Measurements from ENCODE around the gene KRT71. TPM values are rescaled to one million over a fixed set of nuclear protein-coding genes. Genes with fewer than 3 reads are reported as not detected.

Gene KRT71
- total RNA-seq, 4 donors from 2014 or later: not detected

DNA sequence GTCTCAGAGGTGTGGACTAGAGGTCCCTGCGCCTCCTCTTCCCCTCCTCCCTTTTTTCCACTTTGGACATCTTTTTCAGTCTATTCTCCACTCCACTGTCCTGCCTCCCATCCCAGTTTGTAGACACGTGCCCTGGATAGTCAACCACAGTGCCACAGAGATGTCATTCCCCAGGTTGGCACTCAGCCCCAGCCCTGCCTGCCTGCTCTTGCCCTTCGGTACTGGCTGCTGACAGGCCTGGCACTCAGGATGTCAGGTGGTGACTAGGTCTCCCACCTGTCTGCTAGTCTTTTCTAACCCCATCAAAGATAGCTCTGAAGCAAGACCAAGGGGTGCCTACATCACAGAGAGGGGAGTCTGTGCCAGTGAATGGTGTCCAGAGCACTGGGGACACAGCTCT, 15.8 kb downstream of the KRT71 start:
- no peak for DNase-seq
- Histone ChIP-seq H3K4me3 (no peak overlapping the region), H3K27me3 (no peaks in the 10 kb centered on the region), H3K4me1 (no peaks in the 10 kb centered on the region), H3K9me3 (no peaks in the 10 kb centered on the region), H3K27ac (no peak overlapping the region), H3K36me3 (no peaks in the 10 kb centered on the region)
- ATAC-seq: no peak
- in situ Hi-C loops (cut with MboI; ENCODE audit: low sequenced_read_pairs in 4 of 4): no loop called here
- TF ChIP-seq CTCF (IDR thresholded peaks at IDR 0.05 in 4 of 5, conservative IDR thresholded peaks at IDR 0.05 in 1 of 5): no peak
- TF ChIP-seq POLR2A (IDR thresholded peaks at IDR 0.05): no peak
- intact Hi-C loops (cut with DNase I; ENCODE audit: low total_unique reads): no loop called here

DNA sequence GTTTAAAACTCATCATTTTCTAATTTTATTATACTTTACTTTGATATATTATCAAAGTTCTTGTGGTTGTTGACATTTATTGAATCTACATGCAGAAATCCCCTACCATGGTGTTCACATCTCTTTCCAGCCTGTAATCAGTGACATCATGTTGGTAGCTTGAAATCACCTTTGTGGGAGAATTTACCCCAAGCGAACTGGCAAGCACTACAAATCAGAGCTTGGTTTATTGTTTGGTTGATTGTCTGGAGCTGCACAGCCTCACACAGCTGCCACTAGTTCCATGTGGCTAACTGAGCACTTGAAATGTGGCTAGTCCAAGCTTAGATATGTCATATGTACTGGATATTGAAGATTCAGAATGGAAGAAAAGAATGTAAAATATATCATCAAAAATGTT, 17.4 kb downstream of the KRT71 start:
- Histone ChIP-seq H3K4me1 (no peaks in the 10 kb centered on the region), H3K27me3 (no peaks in the 10 kb centered on the region), H3K4me3 (no peak overlapping the region), H3K36me3 (no peaks in the 10 kb centered on the region), H3K9me3 (no peaks in the 10 kb centered on the region), H3K27ac (no peak overlapping the region)
- intact Hi-C loops (cut with DNase I; ENCODE audit: low total_unique reads) (no loop called here), in situ Hi-C loops (cut with MboI; ENCODE audit: low sequenced_read_pairs in 4 of 4) (no loop called here)
- ATAC-seq (no peak), DNase-seq (no peak)
- TF ChIP-seq CTCF (IDR thresholded peaks at IDR 0.05 in 4 of 5, conservative IDR thresholded peaks at IDR 0.05 in 1 of 5) (no peak), POLR2A (IDR thresholded peaks at IDR 0.05) (no peak)

- no peaks in the 10 kb centered on the region for H3K27me3 ChIP-seq
- DNase-seq (no peak), ATAC-seq (no peak)
- H3K27ac ChIP-seq: no peak overlapping the region
- no peaks in the 10 kb centered on the region for H3K36me3 ChIP-seq
- H3K4me3 ChIP-seq: no peak overlapping the region
- no peaks in the 10 kb centered on the region for H3K9me3 ChIP-seq
- TF ChIP-seq CTCF (IDR thresholded peaks at IDR 0.05 in 4 of 5, conservative IDR thresholded peaks at IDR 0.05 in 1 of 5): no peak
- no peak for TF ChIP-seq POLR2A (IDR thresholded peaks at IDR 0.05)
- intact Hi-C loops (cut with DNase I; ENCODE audit: low total_unique reads) (no loop called here), in situ Hi-C loops (cut with MboI; ENCODE audit: low sequenced_read_pairs in 4 of 4) (no loop called here)
- no peaks in the 10 kb centered on the region for H3K4me1 ChIP-seq
Measured at GRCh38 chr12:52534482-52534881, 18.5 kb downstream of the KRT71 start.

DNA sequence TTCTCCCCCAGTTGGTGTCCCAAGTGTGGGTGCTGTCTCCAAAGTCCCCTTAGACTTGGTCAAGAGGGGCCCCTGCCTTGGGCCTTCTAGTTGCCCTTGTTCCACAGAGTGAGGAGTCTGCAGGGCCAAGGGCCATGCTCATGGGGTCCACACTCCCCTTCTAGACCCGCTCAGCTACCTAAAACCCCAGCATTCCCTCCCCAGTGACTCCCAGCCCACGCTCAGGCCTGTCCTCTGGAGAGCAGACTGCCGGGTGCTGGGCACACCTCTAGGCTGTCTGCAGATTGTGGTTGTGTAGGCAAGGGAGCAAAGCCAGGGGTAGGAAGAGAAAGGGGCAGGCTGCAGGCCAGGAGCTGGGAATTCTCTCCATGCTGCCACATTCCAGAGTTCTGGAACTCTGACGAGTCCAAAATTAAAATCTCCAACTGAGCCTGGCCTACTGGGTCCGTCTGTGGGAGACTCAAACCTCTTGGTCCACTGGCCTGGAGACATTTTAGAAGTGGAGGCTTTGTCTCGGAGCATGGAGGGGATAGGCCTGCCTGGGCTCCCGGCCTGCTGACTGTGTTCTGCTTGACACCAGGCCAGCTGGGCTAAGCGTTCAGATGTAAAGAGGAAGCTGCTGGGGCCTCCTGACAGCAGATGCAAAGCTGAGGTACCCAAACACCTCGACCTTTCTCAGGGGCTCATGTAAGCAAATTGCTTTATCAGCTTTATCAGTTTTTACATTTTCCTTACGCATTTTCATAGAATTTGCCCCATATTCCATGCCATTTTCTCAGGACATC, 19.1 kb downstream of the KRT71 start:
- no peaks in the 10 kb centered on the region for H3K27me3 ChIP-seq
- no peak overlapping the region for H3K27ac ChIP-seq
- in situ Hi-C loops (cut with MboI; ENCODE audit: low sequenced_read_pairs in 4 of 4): no loop called here
- no peak overlapping the region for H3K4me3 ChIP-seq
- TF ChIP-seq POLR2A (IDR thresholded peaks at IDR 0.05) (no peak), CTCF (IDR thresholded peaks at IDR 0.05 in 4 of 5, conservative IDR thresholded peaks at IDR 0.05 in 1 of 5) (no peak)
- DNase-seq: no peak
- H3K4me1 ChIP-seq: no peaks in the 10 kb centered on the region
- H3K36me3 ChIP-seq: no peaks in the 10 kb centered on the region
- ATAC-seq: no peak
- intact Hi-C loops (cut with DNase I; ENCODE audit: low total_unique reads): no loop called here
- no peaks in the 10 kb centered on the region for H3K9me3 ChIP-seq

DNA sequence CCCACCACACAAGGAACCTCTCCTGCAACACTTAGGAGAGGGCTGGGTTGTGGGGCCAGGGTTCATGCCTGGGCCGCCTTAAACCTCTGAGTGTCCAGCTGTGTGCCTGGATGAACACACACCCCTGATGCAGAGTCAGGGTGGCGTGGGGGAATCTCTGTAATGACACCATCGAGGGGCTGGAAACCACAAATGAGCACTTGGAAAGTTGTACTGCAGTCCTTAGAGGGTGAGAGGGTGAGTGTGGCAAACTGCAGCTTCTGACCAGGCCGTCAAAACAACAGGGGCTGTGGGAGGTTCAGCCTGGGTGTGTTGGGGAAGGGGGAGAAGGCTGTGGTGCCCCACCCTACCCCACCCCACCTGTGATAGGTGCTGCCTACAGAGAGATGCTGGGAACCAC, 20.3 kb downstream of the KRT71 start:
- no peak for ATAC-seq
- in situ Hi-C loops (cut with MboI; ENCODE audit: low sequenced_read_pairs in 4 of 4) (no loop called here), intact Hi-C loops (cut with DNase I; ENCODE audit: low total_unique reads) (no loop called here)
- no peaks in the 10 kb centered on the region for H3K4me1 ChIP-seq
- H3K27me3 ChIP-seq: no peaks in the 10 kb centered on the region
- no peak overlapping the region for H3K4me3 ChIP-seq
- no peak for TF ChIP-seq CTCF (IDR thresholded peaks at IDR 0.05 in 4 of 5, conservative IDR thresholded peaks at IDR 0.05 in 1 of 5)
- TF ChIP-seq POLR2A (IDR thresholded peaks at IDR 0.05): no peak
- H3K27ac ChIP-seq: no peak overlapping the region
- H3K36me3 ChIP-seq: no peaks in the 10 kb centered on the region
- no peaks in the 10 kb centered on the region for H3K9me3 ChIP-seq
- DNase-seq: no peak
